PC-9 (cell line): ENCODE data around the gene F12. TPM values are rescaled to one million over a fixed set of nuclear protein-coding genes. Genes with fewer than 3 reads are reported as not detected.
A peak's percentile ranks its signal among the peaks of the same experiment; 100 is the strongest.

Experiments used
- BruUV-seq: library from RNA; stranded (reverse); fragments of 400-500 nt; replicated peaks from 2 replicates; lab custom pipeline; 2021; lab: Mats Ljungman, UMichigan
- CTCF ChIA-PET: fragments of 300-600 bp; sonication (Branson Sonifier 250); formaldehyde crosslinking; loops from one replicate; lab custom pipeline; 2022; ENCODE audit warnings: antibody characterized with exemption; lab: Charles Lee
- POLR2A ChIA-PET: fragments of 300-600 bp; sonication (Branson Sonifier 250); formaldehyde crosslinking; loops from one replicate; lab custom pipeline; 2022; ENCODE audit warnings: antibody characterized with exemption; ENCODE audit not compliant: unreplicated experiment; lab: Charles Lee
- DNase-seq, 2 experiments: peaks; one replicate each; pipeline versions ENCODE4 v3.0.0 to v3.0.0-alpha.2; 2015 to 2022; ENCODE audit warnings: mixed read lengths in 1 of 2
- H2AFZ ChIP-seq: fragments of 200-600 bp; sonication (generic); 2 replicates; pipeline ENCODE4 v1.8.1; 2017; ENCODE audit warnings: antibody characterized with exemption
- H3F3A ChIP-seq: fragments of 200-600 bp; sonication (generic); 2 replicates; pipeline ENCODE4 v1.8.1; 2017; ENCODE audit warnings: antibody characterized with exemption, mild to moderate bottlenecking, low read depth; ENCODE audit not compliant: insufficient read depth
- H3K27ac ChIP-seq: fragments of 200-600 bp; sonication (generic); 2 replicates; pipeline ENCODE4 v1.6.1; 2016; ENCODE audit warnings: mixed run types
- H3K27me3 ChIP-seq: fragments of 200-600 bp; sonication (generic); 2 replicates; pipeline ENCODE4 v1.6.1; 2016; ENCODE audit warnings: low read depth, mixed run types; ENCODE audit not compliant: insufficient read depth
- H3K36me3 ChIP-seq: fragments of 200-600 bp; sonication (generic); 2 replicates; pipeline ENCODE4 v1.6.1; 2016; ENCODE audit warnings: low read depth, mixed run types
- H3K4me1 ChIP-seq: fragments of 200-600 bp; sonication (generic); replicated peaks from 2 replicates; pipeline ENCODE4 v1.6.1; 2016; ENCODE audit warnings: mixed run types; ENCODE audit not compliant: insufficient read depth
- H3K4me2 ChIP-seq: fragments of 200-600 bp; sonication (generic); 2 replicates; pipeline ENCODE4 v1.6.1; 2017; ENCODE audit warnings: mixed run types
- H3K4me3 ChIP-seq: fragments of 200-600 bp; sonication (generic); 2 replicates; pipeline ENCODE4 v1.6.1; 2016; ENCODE audit warnings: mixed run types
- H3K79me2 ChIP-seq: fragments of 200-600 bp; sonication (generic); 2 replicates; pipeline ENCODE4 v1.6.1; 2017; ENCODE audit warnings: low read depth, mixed run types
- H3K9me2 ChIP-seq: fragments of 200-600 bp; sonication (generic); 2 replicates; pipeline ENCODE4 v1.8.1; 2017; ENCODE audit warnings: mild to moderate bottlenecking; ENCODE audit not compliant: insufficient read depth
- H3K9me3 ChIP-seq: fragments of 200-600 bp; sonication (generic); 2 replicates; pipeline ENCODE4 v1.8.1; 2016; ENCODE audit warnings: low read depth; ENCODE audit not compliant: insufficient read depth
- H4K20me1 ChIP-seq: fragments of 200-600 bp; sonication (generic); 2 replicates; pipeline ENCODE4 v1.8.1; 2017; ENCODE audit not compliant: insufficient read depth
- CTCF ChIP-seq: fragments of 200-600 bp; sonication (generic); conservative IDR thresholded peaks from 2 replicates; pipeline ENCODE4 v1.6.1; 2017; ENCODE audit warnings: mixed run types, antibody characterized with exemption, mild to moderate bottlenecking, moderate library complexity
- EZH2 ChIP-seq: fragments of 200-600 bp; sonication (generic); IDR thresholded peaks from 2 replicates; pipeline ENCODE4 v1.8.0; 2017; ENCODE audit warnings: antibody characterized with exemption, low read depth
- intact Hi-C: fragments of 100-400 bp; cut with micrococcal nuclease; formaldehyde crosslinking; loops from one replicate; pipeline ENCODE4 v1.10.0; 2022; ENCODE audit not compliant: unreplicated experiment
- total RNA-seq: library from RNA; stranded (reverse); gene quantifications from 2 replicates; pipeline ENCODE4 v1.2.3, GENCODE V29; 2021

The F12 gene
- total RNA-seq, 1 experiment from 2014 or later = 14.5 TPM

GRCh38 chr5:177372034-177372896 is 37.1 kb downstream of the F12 start:
- intact Hi-C loops = no loop called here
- TF ChIP-seq EZH2 = no peak
- no peak for TF ChIP-seq CTCF
- POLR2A ChIA-PET = interaction anchor here (0.5 kb wide), 1 partner anchor 107 kb away, joined by 5 read pairs; no protein-coding TSS in a partner anchor
- Histone ChIP-seq H3F3A (peaks cover 10% of the 10 kb centered on the region; the same call in 1 of the 2 replicates), H2AFZ (no peak overlapping the region), H3K4me1 (peaks cover 11% of the 10 kb centered on the region), H3K4me3 (no peak overlapping the region), H3K27ac (no peak overlapping the region), H4K20me1 (no peaks in the 10 kb centered on the region), H3K27me3 (no peaks in the 10 kb centered on the region), H3K9me3 (no peaks in the 10 kb centered on the region), H3K36me3 (no peaks in the 10 kb centered on the region), H3K79me2 (no peaks in the 10 kb centered on the region), H3K4me2 (no peak overlapping the region), H3K9me2 (no peaks in the 10 kb centered on the region)
- no TSS peak for BruUV-seq
- no peak for DNase-seq
- CTCF ChIA-PET = interaction anchor here (0.9 to 1.9 kb wide), 3 partner anchors 13 to 83 kb away, joined by 3 to 9 read pairs (median 6); no protein-coding TSS in a partner anchor

DNA sequence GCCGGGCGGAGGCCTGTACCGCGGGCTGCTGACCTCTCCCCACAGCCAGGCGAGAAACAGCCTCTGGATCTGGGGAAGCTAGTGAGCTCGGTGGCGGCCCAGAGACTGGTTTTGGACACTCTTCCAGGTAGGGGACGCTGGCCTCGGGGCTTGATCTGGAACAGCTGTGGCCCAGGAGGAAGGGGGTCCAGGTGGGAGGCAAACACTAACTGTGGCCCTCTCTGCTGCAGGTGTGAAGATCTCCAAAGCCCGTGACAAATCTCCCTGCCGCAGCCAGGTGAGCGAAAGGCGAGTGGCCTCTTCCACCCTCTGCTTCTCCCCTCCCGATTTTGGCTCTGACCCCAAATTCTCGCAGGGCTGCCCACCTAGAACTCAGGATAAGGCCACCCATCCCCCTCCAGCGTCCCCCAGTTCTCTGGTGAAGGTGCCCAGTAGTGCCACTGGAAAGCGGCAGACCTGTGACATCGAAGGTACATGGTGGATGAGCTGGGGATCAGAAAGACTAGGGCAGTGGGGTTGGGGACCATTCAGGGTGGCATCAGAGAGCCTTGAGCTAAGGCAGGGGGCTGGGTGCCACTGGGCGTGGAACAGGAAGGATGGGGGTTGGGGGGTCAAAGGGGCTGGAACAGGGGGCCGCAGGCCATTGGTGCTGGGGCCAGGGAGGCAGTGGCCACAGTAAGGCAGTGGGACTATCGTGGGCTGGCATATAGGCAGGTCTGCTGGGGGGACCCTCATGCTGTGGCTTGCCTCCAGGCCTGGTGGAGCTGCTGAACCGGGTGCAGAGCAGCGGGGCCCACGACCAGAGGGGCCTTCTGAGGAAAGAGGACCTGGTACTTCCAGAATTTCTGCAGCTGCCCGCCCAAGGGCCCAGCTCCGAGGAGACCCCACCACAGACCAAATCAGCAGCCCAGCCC is 38.0 kb downstream of the F12 start:
- Histone ChIP-seq H3K9me3 (no peaks in the 10 kb centered on the region), H3K4me3 (peak overlapping the region; percentile 54; the same call in 1 of the 2 replicates), H3K9me2 (no peaks in the 10 kb centered on the region), H3K4me2 (peak overlapping the region; percentile 94), H3K27ac (no peak overlapping the region), H3K4me1 (peaks cover 11% of the 10 kb centered on the region), H2AFZ (peak overlapping the region; percentile 85), H3K36me3 (no peaks in the 10 kb centered on the region), H4K20me1 (no peaks in the 10 kb centered on the region), H3K79me2 (no peaks in the 10 kb centered on the region), H3F3A (peaks cover 10% of the 10 kb centered on the region; the same call in 1 of the 2 replicates), H3K27me3 (no peaks in the 10 kb centered on the region)
- no peak for DNase-seq
- BruUV-seq = no TSS peak
- intact Hi-C loops = no loop called here
- ChIA-PET POLR2A (interaction anchor here (0.5 to 1.1 kb wide), 8 partner anchors 18 to 706 kb away, joined by 3 to 16 read pairs (median 6); no protein-coding TSS in a partner anchor), CTCF (interaction anchor here (0.6 to 2.0 kb wide), 16 partner anchors 8 to 809 kb away, joined by 3 to 42 read pairs (median 6); partner anchors contain the start of genes GRK6 and LMAN2)
- no peak for TF ChIP-seq CTCF
- no peak for TF ChIP-seq EZH2
